Adrenal gland (tissue), 5 donors: ENCODE measurements around the gene CARTPT.

Source experiments
- POLR2A ChIP-seq, 2 donors: fragments of 450-650 bp; IDR thresholded peaks; one replicate each; pipeline ENCODE4 v1.6.1; 2017; ENCODE audit warnings: antibody characterized with exemption in 2 of 2, mild to moderate bottlenecking in 2 of 2, moderate library complexity in 1 of 2
- TF ChIP-seq, protein P1 (sequence below), 6 experiments: fragments of 450-650 bp in 4 of 6; fragments of 200-600 bp in 2 of 6; sonication (generic) in 1 of 6; IDR thresholded peaks; 1 replicate in 5 of 6; 2 replicates in 1 of 6; pipeline versions ENCODE4 v1.5.1 to v1.8.0; 2016 to 2021; ENCODE audit warnings: antibody characterized with exemption in 6 of 6, mild to moderate bottlenecking in 2 of 6, moderate library complexity in 1 of 6
- donor health status: DM: no; HTN: no; CAD: no.

DNA sequence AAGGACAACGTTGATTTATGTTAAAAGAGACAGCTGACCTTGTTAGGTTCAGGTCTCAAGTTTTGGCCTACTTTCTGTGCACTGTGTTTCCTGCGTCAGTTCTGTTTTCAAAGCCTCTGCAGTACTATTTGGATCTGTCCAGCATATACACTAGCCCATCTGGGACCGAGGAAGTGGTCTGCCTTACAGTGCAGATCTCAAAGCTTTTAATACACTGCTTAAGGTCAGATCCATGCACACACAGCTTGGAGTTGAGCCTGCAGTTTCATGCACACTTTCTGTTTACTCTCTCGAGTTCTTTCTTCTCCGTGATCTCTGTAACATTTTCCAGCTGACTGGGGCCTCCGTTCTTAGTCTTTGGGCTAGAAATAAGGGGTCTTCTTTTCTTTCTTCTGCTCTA, 24.1 kb downstream of the CARTPT start:
- no peak for TF ChIP-seq POLR2A (IDR thresholded peaks at IDR 0.05)
- TF ChIP-seq, protein P1, sequence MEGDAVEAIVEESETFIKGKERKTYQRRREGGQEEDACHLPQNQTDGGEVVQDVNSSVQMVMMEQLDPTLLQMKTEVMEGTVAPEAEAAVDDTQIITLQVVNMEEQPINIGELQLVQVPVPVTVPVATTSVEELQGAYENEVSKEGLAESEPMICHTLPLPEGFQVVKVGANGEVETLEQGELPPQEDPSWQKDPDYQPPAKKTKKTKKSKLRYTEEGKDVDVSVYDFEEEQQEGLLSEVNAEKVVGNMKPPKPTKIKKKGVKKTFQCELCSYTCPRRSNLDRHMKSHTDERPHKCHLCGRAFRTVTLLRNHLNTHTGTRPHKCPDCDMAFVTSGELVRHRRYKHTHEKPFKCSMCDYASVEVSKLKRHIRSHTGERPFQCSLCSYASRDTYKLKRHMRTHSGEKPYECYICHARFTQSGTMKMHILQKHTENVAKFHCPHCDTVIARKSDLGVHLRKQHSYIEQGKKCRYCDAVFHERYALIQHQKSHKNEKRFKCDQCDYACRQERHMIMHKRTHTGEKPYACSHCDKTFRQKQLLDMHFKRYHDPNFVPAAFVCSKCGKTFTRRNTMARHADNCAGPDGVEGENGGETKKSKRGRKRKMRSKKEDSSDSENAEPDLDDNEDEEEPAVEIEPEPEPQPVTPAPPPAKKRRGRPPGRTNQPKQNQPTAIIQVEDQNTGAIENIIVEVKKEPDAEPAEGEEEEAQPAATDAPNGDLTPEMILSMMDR (IDR thresholded peaks at IDR 0.05) = no peak
